Ascending aorta (tissue), 2 donors: ENCODE data around the gene GPC6. TPM values are rescaled to one million over a fixed set of nuclear protein-coding genes. Genes with fewer than 3 reads are reported as not detected.

ENCODE experiments used
- DNase-seq, 2 donors: peaks; one replicate each; pipeline ENCODE4 v3.0.0-alpha.2; 2019; ENCODE audit warnings: low spot score in 2 of 2
- H3K27ac ChIP-seq, 2 donors: fragments of 200-600 bp; sonication (generic); one replicate each; pipeline ENCODE4 v1.5.1; 2016 to 2017; ENCODE audit warnings: mild to moderate bottlenecking in 1 of 2
- H3K27me3 ChIP-seq: fragments of 200-600 bp; sonication (generic); one replicate; pipeline ENCODE4 v1.5.1; 2017
- H3K36me3 ChIP-seq, 2 donors: fragments of 200-600 bp; sonication (generic); one replicate each; pipeline ENCODE4 v1.5.1; 2016
- H3K4me1 ChIP-seq, 2 donors: fragments of 200-600 bp; sonication (generic); one replicate each; pipeline ENCODE4 v1.5.1; 2016 to 2017; ENCODE audit warnings: mild to moderate bottlenecking in 1 of 2
- H3K4me3 ChIP-seq, 2 donors: fragments of 200-600 bp; sonication (generic); one replicate each; pipeline ENCODE4 v1.5.1; 2016 to 2017; ENCODE audit warnings: mild to moderate bottlenecking in 1 of 2
- H3K9me3 ChIP-seq, 2 donors: fragments of 200-600 bp; sonication (generic); one replicate each; pipeline ENCODE4 v1.5.1; 2016
- intact Hi-C: fragments of 100-400 bp; cut with DNase I; formaldehyde crosslinking; loops from one replicate; pipeline ENCODE4 v1.15.1; 2023
- total RNA-seq: library from RNA; depleted of rRNA; stranded (reverse); fragments of >200 nt; gene quantifications from one replicate; pipeline ENCODE4 v1.1.0, GENCODE V29; 2016
- TF ChIP-seq, protein P1 (sequence below), 3 experiments: fragments of 200-600 bp in 2 of 3; fragments of 450-650 bp in 1 of 3; sonication (generic) in 2 of 3; IDR thresholded peaks; one replicate each; pipeline ENCODE4 v1.5.1; 2016 to 2019; ENCODE audit warnings: antibody characterized with exemption in 3 of 3, mild to moderate bottlenecking in 1 of 3, moderate library complexity in 1 of 3

Gene GPC6
- total RNA-seq, 1 donor from 2014 or later: 23.2 TPM

DNA sequence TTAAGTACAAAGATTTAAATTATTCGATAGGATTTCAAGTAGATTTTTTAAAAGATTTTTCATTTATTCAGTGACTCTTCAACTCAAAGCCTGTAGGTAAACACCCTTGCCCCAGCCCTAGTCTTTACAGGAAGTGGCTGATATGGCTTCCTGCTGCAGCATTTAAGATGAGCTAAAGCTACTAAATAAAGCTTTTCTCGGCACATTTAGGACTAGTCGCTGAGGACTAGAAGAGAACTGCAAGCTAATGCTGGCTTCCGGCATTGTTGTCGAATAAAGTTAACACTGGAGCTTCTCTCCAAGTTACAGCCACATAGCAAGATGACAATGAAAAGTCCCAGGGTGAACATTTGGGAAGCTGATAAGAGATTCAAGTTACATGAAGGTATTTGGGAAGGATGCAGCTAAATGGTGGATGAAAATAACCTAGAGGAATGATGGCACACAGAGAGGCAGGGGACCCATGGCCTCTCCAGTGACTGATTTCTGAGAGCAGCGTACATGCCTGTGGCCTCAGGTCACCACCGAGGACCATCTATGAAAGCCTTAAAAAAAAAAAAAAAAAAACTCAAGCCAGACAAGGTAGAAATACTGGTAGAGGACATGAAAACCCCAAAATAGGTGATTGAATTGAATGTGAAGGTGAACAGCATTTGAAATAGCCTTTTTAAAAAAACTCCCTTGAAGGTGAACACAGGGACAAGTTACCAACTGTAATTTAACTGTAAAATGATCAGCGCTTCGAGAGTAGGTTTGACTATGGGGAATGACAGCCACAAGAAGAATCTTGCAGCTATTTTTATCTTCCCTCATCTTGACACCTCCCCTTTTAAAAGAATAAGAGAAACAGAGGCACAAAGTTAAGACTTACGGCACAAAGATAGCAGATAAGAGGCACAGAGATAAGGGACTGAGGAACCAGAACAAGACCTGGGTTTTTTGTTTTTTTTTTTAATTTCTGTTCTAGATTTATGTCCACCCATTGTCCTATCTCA, 1097.5 kb downstream of the GPC6 start:
- H3K27me3 ChIP-seq: no peaks in the 10 kb centered on the region
- intact Hi-C loops: loop anchor here (10.0 kb wide), 1 partner anchor 1479 kb away; no protein-coding TSS in a partner anchor
- TF ChIP-seq, protein P1, sequence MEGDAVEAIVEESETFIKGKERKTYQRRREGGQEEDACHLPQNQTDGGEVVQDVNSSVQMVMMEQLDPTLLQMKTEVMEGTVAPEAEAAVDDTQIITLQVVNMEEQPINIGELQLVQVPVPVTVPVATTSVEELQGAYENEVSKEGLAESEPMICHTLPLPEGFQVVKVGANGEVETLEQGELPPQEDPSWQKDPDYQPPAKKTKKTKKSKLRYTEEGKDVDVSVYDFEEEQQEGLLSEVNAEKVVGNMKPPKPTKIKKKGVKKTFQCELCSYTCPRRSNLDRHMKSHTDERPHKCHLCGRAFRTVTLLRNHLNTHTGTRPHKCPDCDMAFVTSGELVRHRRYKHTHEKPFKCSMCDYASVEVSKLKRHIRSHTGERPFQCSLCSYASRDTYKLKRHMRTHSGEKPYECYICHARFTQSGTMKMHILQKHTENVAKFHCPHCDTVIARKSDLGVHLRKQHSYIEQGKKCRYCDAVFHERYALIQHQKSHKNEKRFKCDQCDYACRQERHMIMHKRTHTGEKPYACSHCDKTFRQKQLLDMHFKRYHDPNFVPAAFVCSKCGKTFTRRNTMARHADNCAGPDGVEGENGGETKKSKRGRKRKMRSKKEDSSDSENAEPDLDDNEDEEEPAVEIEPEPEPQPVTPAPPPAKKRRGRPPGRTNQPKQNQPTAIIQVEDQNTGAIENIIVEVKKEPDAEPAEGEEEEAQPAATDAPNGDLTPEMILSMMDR (IDR thresholded peaks at IDR 0.05): no peak
- no peak overlapping the region for H3K27ac ChIP-seq
- H3K36me3 ChIP-seq: no peaks in the 10 kb centered on the region
- H3K4me1 ChIP-seq: peaks cover 0 to 5% of the 10 kb centered on the region in 2 donors
- H3K4me3 ChIP-seq: no peak overlapping the region
- no peaks in the 10 kb centered on the region for H3K9me3 ChIP-seq
- no peak for DNase-seq

DNA sequence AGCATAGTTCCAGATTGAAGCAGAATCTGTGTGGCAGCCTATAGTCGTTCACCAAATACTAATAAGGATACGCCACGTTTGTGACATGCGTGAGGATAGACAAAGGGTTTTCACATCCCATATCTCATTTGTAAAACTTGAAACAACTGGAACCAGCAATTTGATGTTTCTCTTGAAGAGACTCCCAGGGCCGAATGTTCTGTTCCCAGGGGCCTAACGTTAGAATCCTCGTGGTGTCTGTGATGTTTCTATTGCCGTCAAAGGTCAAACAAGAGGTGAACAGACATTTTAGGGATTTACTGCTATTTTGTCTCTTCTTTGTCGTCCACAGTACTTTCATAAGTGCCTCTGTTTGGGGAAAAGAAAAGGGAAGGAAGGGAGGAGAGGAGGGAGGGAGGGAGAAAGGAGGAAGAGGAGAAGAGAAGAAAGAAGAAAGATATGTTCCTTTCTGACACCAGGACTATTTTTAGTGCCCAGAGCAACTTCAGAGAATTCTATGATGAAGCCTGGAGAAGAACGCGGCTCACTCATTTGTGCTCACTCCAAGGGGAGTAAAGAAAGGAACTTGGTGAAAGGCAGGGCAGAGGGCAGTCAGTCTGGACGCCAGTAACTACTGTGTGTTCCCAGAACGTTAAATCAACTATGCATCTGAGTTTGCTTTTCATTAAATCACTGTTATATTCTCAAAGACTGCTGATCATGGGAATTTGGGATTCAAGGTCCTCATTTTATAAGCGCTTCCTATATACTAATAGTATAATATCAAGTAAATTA, 1098.3 kb downstream of the GPC6 start:
- DNase-seq: no peak
- Histone ChIP-seq H3K9me3 (no peaks in the 10 kb centered on the region), H3K27me3 (no peaks in the 10 kb centered on the region), H3K27ac (no peak overlapping the region), H3K36me3 (no peaks in the 10 kb centered on the region), H3K4me1 (peaks cover 0 to 12% of the 10 kb centered on the region in 2 donors), H3K4me3 (no peak overlapping the region)
- TF ChIP-seq, protein P1 (IDR thresholded peaks at IDR 0.05): no peak
- intact Hi-C loops: loop anchor here (5.0 to 10.0 kb wide), 2 partner anchors 153 to 1480 kb away; no protein-coding TSS in a partner anchor

DNA sequence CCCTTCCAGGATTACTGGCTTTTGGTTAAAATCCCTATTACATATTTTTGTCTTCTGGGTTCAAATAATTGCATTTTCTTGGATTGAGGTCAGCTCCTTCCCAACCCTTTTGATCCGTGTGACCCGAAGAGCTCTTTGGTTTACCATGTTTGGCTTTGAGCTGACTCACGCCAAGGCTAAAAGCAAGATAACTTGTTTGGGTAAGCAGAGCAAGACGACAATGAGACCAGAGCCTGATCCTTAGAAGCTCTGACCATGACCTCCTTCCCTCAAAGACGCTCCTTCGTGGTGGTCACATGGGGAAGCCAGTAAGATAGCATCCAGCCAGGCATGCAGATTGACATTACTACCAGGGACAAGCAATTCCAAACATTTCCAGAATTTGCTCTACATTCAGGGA, 1099.0 kb downstream of the GPC6 start:
- no peaks in the 10 kb centered on the region for H3K27me3 ChIP-seq
- H3K27ac ChIP-seq: no peak overlapping the region
- peaks cover 0 to 18% of the 10 kb centered on the region in 2 donors for H3K4me1 ChIP-seq
- DNase-seq: no peak
- H3K9me3 ChIP-seq: no peaks in the 10 kb centered on the region
- intact Hi-C loops: loop anchor here (5.0 to 10.0 kb wide), 2 partner anchors 153 to 1481 kb away; no protein-coding TSS in a partner anchor
- H3K4me3 ChIP-seq: no peak overlapping the region
- TF ChIP-seq, protein P1 (IDR thresholded peaks at IDR 0.05): no peak
- H3K36me3 ChIP-seq: no peaks in the 10 kb centered on the region

DNA sequence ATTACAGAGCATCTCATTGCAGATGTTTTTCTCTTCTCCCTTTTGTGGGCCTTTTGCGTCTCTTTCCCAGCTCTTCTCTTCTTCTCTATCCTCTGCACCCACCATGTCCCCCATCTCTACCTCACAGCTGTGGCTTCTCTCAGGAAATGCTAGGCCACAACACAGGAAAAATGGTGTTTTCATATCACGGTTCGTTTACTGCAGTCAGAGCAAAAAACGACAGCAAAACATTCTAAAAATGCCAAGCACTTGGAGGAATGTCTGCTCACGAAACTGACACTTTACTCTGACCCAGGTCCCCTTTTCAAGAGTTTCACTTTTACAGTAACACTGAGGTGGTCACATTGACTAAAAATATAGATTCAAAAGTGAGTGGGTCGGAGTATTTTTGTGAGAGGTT, 1100.7 kb downstream of the GPC6 start:
- H3K4me1 ChIP-seq: peaks cover 0 to 18% of the 10 kb centered on the region in 2 donors
- no peaks in the 10 kb centered on the region for H3K36me3 ChIP-seq
- intact Hi-C loops: loop anchor here (5.0 to 10.0 kb wide), 2 partner anchors 155 to 1483 kb away; no protein-coding TSS in a partner anchor
- H3K27ac ChIP-seq: no peak overlapping the region
- no peak overlapping the region for H3K4me3 ChIP-seq
- H3K27me3 ChIP-seq: no peaks in the 10 kb centered on the region
- no peaks in the 10 kb centered on the region for H3K9me3 ChIP-seq
- DNase-seq: no peak
- TF ChIP-seq, protein P1 (IDR thresholded peaks at IDR 0.05): no peak

DNA sequence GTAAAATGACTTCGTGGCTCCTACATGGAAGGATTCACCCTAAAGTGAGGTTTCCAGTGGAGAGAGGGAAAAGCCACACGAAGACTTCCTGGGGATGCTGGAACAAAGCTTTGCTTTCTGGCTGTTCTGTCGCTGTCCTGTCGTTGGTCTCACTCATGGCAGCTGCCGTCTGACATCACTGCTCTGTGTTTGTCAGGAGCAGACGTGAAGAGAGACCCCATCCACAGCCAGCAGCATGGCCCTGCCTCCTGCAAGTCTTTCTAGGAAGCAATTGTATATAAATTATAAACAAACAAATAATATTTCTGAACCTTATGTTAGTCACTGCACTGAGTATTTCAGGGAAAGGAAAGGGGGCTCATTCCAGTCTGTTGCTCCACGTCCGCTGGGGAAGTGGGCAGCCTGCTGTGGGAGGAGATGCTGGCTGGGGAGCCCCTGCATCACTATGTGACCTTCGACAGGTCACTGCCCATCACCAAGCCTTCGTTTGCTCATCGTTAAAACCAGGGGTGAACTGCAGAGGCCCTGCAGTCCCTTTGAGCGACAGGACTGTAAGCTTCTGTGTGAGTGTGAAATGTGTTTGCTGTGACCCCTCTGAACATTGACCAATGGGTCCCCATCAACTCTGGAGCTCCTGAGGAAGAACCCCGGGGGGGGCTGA, 1101.9 kb downstream of the GPC6 start:
- no peaks in the 10 kb centered on the region for H3K36me3 ChIP-seq
- peaks cover 0 to 18% of the 10 kb centered on the region in 2 donors for H3K4me1 ChIP-seq
- no peaks in the 10 kb centered on the region for H3K9me3 ChIP-seq
- H3K4me3 ChIP-seq: no peak overlapping the region
- H3K27me3 ChIP-seq: no peaks in the 10 kb centered on the region
- TF ChIP-seq, protein P1 (IDR thresholded peaks at IDR 0.05): no peak
- no peak for DNase-seq
- intact Hi-C loops: loop anchor here (2.0 to 10.0 kb wide), 3 partner anchors 14 to 1484 kb away; no protein-coding TSS in a partner anchor
- no peak overlapping the region for H3K27ac ChIP-seq
